Trophoblast cell (in vitro differentiated cells and primary cell): ENCODE measurements around the gene CYTL1.

Experiments
- DNase-seq, 2 donors: peaks; one replicate each; pipeline ENCODE4 v3.0.0-alpha.2; 2016
- H2AFZ ChIP-seq: 2 replicates; pipeline ENCODE4 v1.6.1; 2013; ENCODE audit warnings: low read length, moderate library complexity, mild to moderate bottlenecking; ENCODE audit not compliant: insufficient read depth, poor library complexity
- H2AK5ac ChIP-seq: 2 replicates; pipeline ENCODE4 v1.6.1; 2013; ENCODE audit warnings: mild to moderate bottlenecking, low read length
- H2BK120ac ChIP-seq: 2 replicates; pipeline ENCODE4 v1.6.1; 2013; ENCODE audit warnings: low read length, mild to moderate bottlenecking, moderate library complexity; ENCODE audit not compliant: insufficient read depth, poor library complexity
- H2BK12ac ChIP-seq: 2 replicates; pipeline ENCODE4 v1.6.1; 2013; ENCODE audit warnings: mild to moderate bottlenecking, low read length, moderate library complexity
- H2BK5ac ChIP-seq: 2 replicates; pipeline ENCODE4 v1.6.1; 2013; ENCODE audit warnings: low read length, low read depth, moderate library complexity, mild to moderate bottlenecking; ENCODE audit not compliant: poor library complexity
- H3K14ac ChIP-seq: 2 replicates; pipeline ENCODE4 v1.6.1; 2013; ENCODE audit warnings: mild to moderate bottlenecking, low read length
- H3K18ac ChIP-seq: 2 replicates; pipeline ENCODE4 v1.6.1; 2013; ENCODE audit warnings: mild to moderate bottlenecking, low read length
- H3K23ac ChIP-seq: 2 replicates; pipeline ENCODE4 v1.6.1; 2013; ENCODE audit warnings: low read length
- H3K27ac ChIP-seq: 2 replicates; pipeline ENCODE4 v1.5.1; 2013; ENCODE audit warnings: low read depth, mild to moderate bottlenecking, inconsistent platforms, low read length, moderate library complexity
- H3K27me3 ChIP-seq: 2 replicates; pipeline ENCODE4 v1.6.1; 2013; ENCODE audit warnings: inconsistent platforms, mild to moderate bottlenecking, low read length, moderate library complexity; ENCODE audit not compliant: insufficient read depth
- H3K36me3 ChIP-seq, 2 experiments: 1 replicate in 1 of 2; 2 replicates in 1 of 2; pipeline ENCODE4 v1.6.1; 2013; ENCODE audit warnings: low read length in 2 of 2, mild to moderate bottlenecking in 2 of 2, moderate library complexity in 1 of 2; ENCODE audit not compliant: insufficient read depth in 2 of 2, control insufficient read depth in 1 of 2
- H3K4ac ChIP-seq: 2 replicates; pipeline ENCODE4 v1.6.1; 2013; ENCODE audit warnings: low read depth, mild to moderate bottlenecking, low read length, moderate library complexity
- H3K4me1 ChIP-seq, 2 experiments: 1 replicate in 1 of 2; 2 replicates in 1 of 2; pipeline ENCODE4 v1.6.1; 2013; ENCODE audit warnings: low read length in 2 of 2, mild to moderate bottlenecking in 2 of 2, moderate library complexity in 1 of 2; ENCODE audit not compliant: insufficient read depth in 2 of 2, control insufficient read depth in 1 of 2
- H3K4me2 ChIP-seq: 2 replicates; pipeline ENCODE4 v1.6.1; 2013; ENCODE audit warnings: inconsistent platforms, mild to moderate bottlenecking, low read length, moderate library complexity
- H3K4me3 ChIP-seq: 2 replicates; pipeline ENCODE4 v1.5.1; 2013; ENCODE audit warnings: mild to moderate bottlenecking, low read depth, low read length, inconsistent platforms
- H3K79me1 ChIP-seq: one replicate; pipeline ENCODE4 v1.6.1; 2013; ENCODE audit warnings: low read length
- H3K79me2 ChIP-seq: 2 replicates; pipeline ENCODE4 v1.6.1; 2013; ENCODE audit warnings: low read length, mild to moderate bottlenecking; ENCODE audit not compliant: control insufficient read depth, insufficient read depth, poor library complexity
- H3K9ac ChIP-seq: 2 replicates; pipeline ENCODE4 v1.6.1; 2013; ENCODE audit warnings: mild to moderate bottlenecking, low read length
- H3K9me3 ChIP-seq: 2 replicates; pipeline ENCODE4 v1.6.1; 2013; ENCODE audit warnings: low read depth, mild to moderate bottlenecking, control low read depth, inconsistent platforms, low read length; ENCODE audit not compliant: insufficient read depth
- H4K12ac ChIP-seq: 2 replicates; pipeline ENCODE4 v1.6.1; 2013; ENCODE audit warnings: low read depth, mild to moderate bottlenecking, low read length, moderate library complexity
- H4K8ac ChIP-seq: 2 replicates; pipeline ENCODE4 v1.6.1; 2013; ENCODE audit warnings: low read depth, mild to moderate bottlenecking, low read length, moderate library complexity
- H4K91ac ChIP-seq: one replicate; pipeline ENCODE4 v1.6.1; 2013; ENCODE audit warnings: low read depth, mild to moderate bottlenecking, low read length, moderate library complexity
- WGBS: extraction: QIAGEN DNeasy Blood & Tissue Kit; methylation state at CpG from one replicate; pipeline ENCODE4 v1.1.7; 2013; ENCODE audit warnings: missing lambda C conversion rate; ENCODE audit not compliant: insufficient read length, insufficient coverage; ENCODE audit errors: extremely low coverage; 5-methylcytosine and 5-hydroxymethylcytosine counted together

The CYTL1 gene

GRCh38 chr4:5051278-5052203 lies 32.3 kb upstream of the CYTL1 start, which contains the start of gene STK32B:
Gene STK32B, plus strand, starts transcription at chr4:5051480.
- Histone ChIP-seq H2BK12ac (no peak within 1 kb of the TSS), H3K23ac (no peak within 1 kb of the TSS), H3K27ac (no peak within 1 kb of the TSS), H3K4ac (no peak within 1 kb of the TSS), H2AK5ac (no peak within 1 kb of the TSS), H3K14ac (no peak within 1 kb of the TSS), H3K4me2 (peak within 1 kb of the TSS; percentile 58), H2AFZ (peak within 1 kb of the TSS; percentile 17), H4K91ac (no peak within 1 kb of the TSS), H3K4me1 (peaks cover 7 to 9% of the 10 kb centered on the region in 2 experiments), H2BK120ac (no peak within 1 kb of the TSS), H3K36me3 (no peaks in the 10 kb centered on the region), H3K27me3 (peaks cover 25% of the 10 kb centered on the region), H2BK5ac (no peak within 1 kb of the TSS), H3K79me1 (no peaks in the 10 kb centered on the region), H3K18ac (no peak within 1 kb of the TSS), H3K9me3 (no peaks in the 10 kb centered on the region), H3K79me2 (no peaks in the 10 kb centered on the region), H4K8ac (no peak within 1 kb of the TSS), H3K4me3 (peak within 1 kb of the TSS; percentile 65), H3K9ac (no peak within 1 kb of the TSS), H4K12ac (no peak within 1 kb of the TSS)
- no CpG with 5 or more reads among the region's 103 CpGs for WGBS
- no peak for DNase-seq

- H2BK120ac ChIP-seq, result no peak overlapping the region
- no peak overlapping the region for H3K18ac ChIP-seq
- H3K4me3 ChIP-seq, result peak overlapping the region; percentile 50
- no peak overlapping the region for H4K8ac ChIP-seq
- no peaks in the 10 kb centered on the region for H3K79me2 ChIP-seq
- no peaks in the 10 kb centered on the region for H3K79me1 ChIP-seq
- H4K12ac ChIP-seq, result no peak overlapping the region
- no peak overlapping the region for H3K9ac ChIP-seq
- H2AFZ ChIP-seq, result no peak overlapping the region
- H3K4ac ChIP-seq, result no peak overlapping the region
- H3K4me2 ChIP-seq, result peak overlapping the region; percentile 58
- WGBS, result no CpG with 5 or more reads among the region's 36 CpGs
- DNase-seq, result peak; percentile 35 to 51
- H3K27ac ChIP-seq, result no peak overlapping the region
- H3K27me3 ChIP-seq, result peaks cover 25% of the 10 kb centered on the region
- peaks cover 7 to 9% of the 10 kb centered on the region in 2 experiments for H3K4me1 ChIP-seq
- H3K36me3 ChIP-seq, result no peaks in the 10 kb centered on the region
- H2AK5ac ChIP-seq, result no peak overlapping the region
- no peak overlapping the region for H4K91ac ChIP-seq
- no peak overlapping the region for H2BK5ac ChIP-seq
- H3K14ac ChIP-seq, result no peak overlapping the region
- H2BK12ac ChIP-seq, result no peak overlapping the region
- no peaks in the 10 kb centered on the region for H3K9me3 ChIP-seq
- no peak overlapping the region for H3K23ac ChIP-seq
These were observed 31.4 kb upstream of the CYTL1 start for GRCh38 chr4:5050520-5051277.

- Histone ChIP-seq H2AFZ (no peak overlapping the region), H3K4ac (no peak overlapping the region), H3K9me3 (no peaks in the 10 kb centered on the region), H4K8ac (no peak overlapping the region), H3K4me3 (no peak overlapping the region), H3K27me3 (peaks cover 25% of the 10 kb centered on the region), H3K27ac (no peak overlapping the region), H3K23ac (no peak overlapping the region), H2BK5ac (no peak overlapping the region), H4K12ac (no peak overlapping the region), H3K36me3 (no peaks in the 10 kb centered on the region), H3K14ac (no peak overlapping the region), H3K4me1 (peaks cover 7 to 9% of the 10 kb centered on the region in 2 experiments), H4K91ac (no peak overlapping the region), H3K79me1 (no peaks in the 10 kb centered on the region), H2BK12ac (no peak overlapping the region), H2BK120ac (no peak overlapping the region), H2AK5ac (no peak overlapping the region), H3K4me2 (no peak overlapping the region), H3K9ac (no peak overlapping the region), H3K79me2 (no peaks in the 10 kb centered on the region), H3K18ac (no peak overlapping the region)
- WGBS, result no CpG with 5 or more reads among the region's 4 CpGs
- DNase-seq, result no peak
These were observed 29.5 kb upstream of the CYTL1 start for GRCh38 chr4:5048721-5049120.

GRCh38 chr4:5045097-5045496 lies 25.8 kb upstream of the CYTL1 start:
- H3K79me2 ChIP-seq, result no peaks in the 10 kb centered on the region
- H3K4me2 ChIP-seq, result no peak overlapping the region
- WGBS, result no CpG with 5 or more reads among the region's 3 CpGs
- no peak overlapping the region for H4K8ac ChIP-seq
- no peak for DNase-seq
- H2AFZ ChIP-seq, result no peak overlapping the region
- H3K27me3 ChIP-seq, result no peaks in the 10 kb centered on the region
- no peak overlapping the region for H3K9ac ChIP-seq
- H3K9me3 ChIP-seq, result no peaks in the 10 kb centered on the region
- H3K4me1 ChIP-seq, result no peaks in the 10 kb centered on the region
- H3K4me3 ChIP-seq, result no peak overlapping the region
- no peak overlapping the region for H4K91ac ChIP-seq
- no peak overlapping the region for H3K23ac ChIP-seq
- no peak overlapping the region for H3K14ac ChIP-seq
- H3K79me1 ChIP-seq, result no peaks in the 10 kb centered on the region
- H3K4ac ChIP-seq, result no peak overlapping the region
- no peak overlapping the region for H3K18ac ChIP-seq
- no peak overlapping the region for H2BK120ac ChIP-seq
- H3K27ac ChIP-seq, result no peak overlapping the region
- no peak overlapping the region for H2BK5ac ChIP-seq
- H2AK5ac ChIP-seq, result no peak overlapping the region
- no peak overlapping the region for H2BK12ac ChIP-seq
- no peak overlapping the region for H4K12ac ChIP-seq
- H3K36me3 ChIP-seq, result no peaks in the 10 kb centered on the region
